RWPE1 (cell line): Measurements from ENCODE around the gene GCNT1.

Experiments
- CTCF ChIA-PET: fragments of 350-600 bp; sonication (Branson Sonifier 250); formaldehyde crosslinking; extraction: SDS; loops from one replicate; lab custom pipeline; 2021; lab: Yijun Ruan, JAX
- POLR2A ChIA-PET: fragments of 400-600 bp; formaldehyde crosslinking; extraction: SDS; loops from one replicate; lab custom pipeline; 2020; ENCODE audit warnings: antibody characterized with exemption; ENCODE audit not compliant: low non-redundant PET; lab: Yijun Ruan, JAX
- DNase-seq: peaks from one replicate; pipeline ENCODE4 v3.0.0; 2012; ENCODE audit warnings: low spot score
- H3K27ac ChIP-seq: fragments of 450-650 bp; 2 replicates; pipeline ENCODE4 v1.5.1; 2017
- TF ChIP-seq, protein P1 (sequence below): fragments of 450-650 bp; conservative IDR thresholded peaks from 2 replicates; pipeline ENCODE4 v1.5.1; 2017; ENCODE audit warnings: low read depth, mild to moderate bottlenecking

GCNT1 gene

GRCh38 chr9:76452839-76453238 is 6.1 kb upstream of the GCNT1 start:
- H3K27ac ChIP-seq: no peak overlapping the region
- TF ChIP-seq, protein P1, sequence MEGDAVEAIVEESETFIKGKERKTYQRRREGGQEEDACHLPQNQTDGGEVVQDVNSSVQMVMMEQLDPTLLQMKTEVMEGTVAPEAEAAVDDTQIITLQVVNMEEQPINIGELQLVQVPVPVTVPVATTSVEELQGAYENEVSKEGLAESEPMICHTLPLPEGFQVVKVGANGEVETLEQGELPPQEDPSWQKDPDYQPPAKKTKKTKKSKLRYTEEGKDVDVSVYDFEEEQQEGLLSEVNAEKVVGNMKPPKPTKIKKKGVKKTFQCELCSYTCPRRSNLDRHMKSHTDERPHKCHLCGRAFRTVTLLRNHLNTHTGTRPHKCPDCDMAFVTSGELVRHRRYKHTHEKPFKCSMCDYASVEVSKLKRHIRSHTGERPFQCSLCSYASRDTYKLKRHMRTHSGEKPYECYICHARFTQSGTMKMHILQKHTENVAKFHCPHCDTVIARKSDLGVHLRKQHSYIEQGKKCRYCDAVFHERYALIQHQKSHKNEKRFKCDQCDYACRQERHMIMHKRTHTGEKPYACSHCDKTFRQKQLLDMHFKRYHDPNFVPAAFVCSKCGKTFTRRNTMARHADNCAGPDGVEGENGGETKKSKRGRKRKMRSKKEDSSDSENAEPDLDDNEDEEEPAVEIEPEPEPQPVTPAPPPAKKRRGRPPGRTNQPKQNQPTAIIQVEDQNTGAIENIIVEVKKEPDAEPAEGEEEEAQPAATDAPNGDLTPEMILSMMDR: no peak
- no peak for DNase-seq
- ChIA-PET POLR2A (no interaction called here), CTCF (no interaction called here)

DNA sequence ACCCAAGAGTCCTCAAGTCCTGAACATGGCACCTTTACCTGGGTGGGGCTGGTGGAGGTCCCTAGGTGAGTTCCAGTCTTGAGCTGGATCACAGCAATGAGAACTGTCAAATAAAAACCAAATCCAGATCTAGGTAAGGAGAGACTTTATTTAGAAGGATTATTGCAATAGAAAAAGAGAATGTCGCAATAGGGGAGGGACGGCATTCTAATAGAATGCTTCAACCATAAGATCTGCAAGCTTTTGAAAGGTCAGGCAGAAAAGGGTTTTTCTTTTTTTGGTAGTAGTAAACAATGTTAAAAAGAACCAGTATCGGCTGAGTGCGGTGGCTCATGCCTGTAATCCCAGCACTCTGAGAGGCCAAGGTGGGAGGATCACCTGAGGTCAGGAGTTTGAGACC is 5.2 kb upstream of the GCNT1 start:
- POLR2A ChIA-PET: no interaction called here
- H3K27ac ChIP-seq: no peak overlapping the region

GRCh38 chr9:76454311-76454710 is 4.7 kb upstream of the GCNT1 start:
- POLR2A ChIA-PET: no interaction called here
- CTCF ChIA-PET: interaction anchor here (0.9 kb wide), 1 partner anchor 19 kb away, joined by 3 read pairs; no protein-coding TSS in a partner anchor
- H3K27ac ChIP-seq: no peak overlapping the region
- DNase-seq: no peak
- TF ChIP-seq, protein P1: no peak

More for the DNA sequence above, 5.2 kb upstream of the GCNT1 start:
- CTCF ChIA-PET: interaction anchor here (0.9 kb wide), 1 partner anchor 19 kb away, joined by 3 read pairs; no protein-coding TSS in a partner anchor
- TF ChIP-seq, protein P1: no peak
- DNase-seq: no peak

GRCh38 chr9:76456202-76456926 is 2.6 kb upstream of the GCNT1 start:
- POLR2A ChIA-PET: no interaction called here

GRCh38 chr9:76459694-76460635 is 983 bp downstream of the GCNT1 start:
- DNase-seq: peak; percentile 68
- CTCF ChIA-PET: interaction anchor here (1.0 to 1.2 kb wide), 2 partner anchors 199 to 244 kb away, joined by 4 read pairs; no protein-coding TSS in a partner anchor
- H3K27ac ChIP-seq: peak overlapping the region; percentile 48
- TF ChIP-seq, protein P1: peak; percentile 49
- POLR2A ChIA-PET: no interaction called here

More at GRCh38 chr9:76456202-76456926, 2.6 kb upstream of the GCNT1 start:
- TF ChIP-seq, protein P1: no peak
- CTCF ChIA-PET: interaction anchor here (0.6 to 1.7 kb wide), 2 partner anchors 9 to 141 kb away, joined by 3 to 7 read pairs; no protein-coding TSS in a partner anchor
- peak; percentile 24 for DNase-seq
- no peak overlapping the region for H3K27ac ChIP-seq

GRCh38 chr9:76462126-76462525 is 3.1 kb downstream of the GCNT1 start:
- TF ChIP-seq, protein P1: no peak
- CTCF ChIA-PET: interaction anchor here (0.6 kb wide), 1 partner anchor 1359 kb away, joined by 3 read pairs; no protein-coding TSS in a partner anchor
- DNase-seq: no peak
- POLR2A ChIA-PET: no interaction called here
- H3K27ac ChIP-seq: no peak overlapping the region
